ENCODE results near the gene WNT7A. TPM values are rescaled to one million over a fixed set of nuclear protein-coding genes. Genes with fewer than 3 reads are reported as not detected.

The WNT7A gene
- total RNA-seq, 2 experiments from 2014 or later, result 0.09 TPM; not detected in 1

DNA sequence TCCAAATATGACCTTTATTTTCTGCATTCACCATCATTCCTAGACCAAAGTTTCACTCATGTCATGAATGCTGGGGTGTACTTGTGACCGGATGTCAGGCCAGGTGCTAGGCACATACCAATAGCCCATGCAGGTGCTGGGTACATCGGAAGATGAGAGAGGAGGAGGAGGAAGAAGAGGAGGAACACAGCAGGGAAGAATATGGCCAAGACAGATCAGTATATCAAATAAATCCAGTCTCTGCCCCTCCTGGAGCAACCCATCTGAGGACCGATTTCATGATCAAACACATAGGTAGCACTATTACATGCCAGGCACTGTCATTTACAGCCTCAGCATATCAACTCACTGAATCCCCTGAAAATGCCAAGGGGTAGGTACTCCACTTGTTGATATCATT is 3.0 kb upstream of the WNT7A start:
- Mint-ChIP-seq H3K36me3 (ENCODE audit: low read depth) (no peaks in the 10 kb centered on the region), H3K9me3 (no peaks in the 10 kb centered on the region), H3K27me3 (peaks cover 25% of the 10 kb centered on the region), H3K4me3 (no peak overlapping the region), H3K27ac (no peak overlapping the region), H3K4me1 (ENCODE audit: low read depth) (no peaks in the 10 kb centered on the region)
- intact Hi-C loops (cut with micrococcal nuclease), result loop anchor here (10.0 kb wide), 1 partner anchor 398 kb away; the partner anchor contains the start of gene HDAC11
- POLR2A ChIA-PET, result no interaction called here
- TF ChIP-seq, protein P1, sequence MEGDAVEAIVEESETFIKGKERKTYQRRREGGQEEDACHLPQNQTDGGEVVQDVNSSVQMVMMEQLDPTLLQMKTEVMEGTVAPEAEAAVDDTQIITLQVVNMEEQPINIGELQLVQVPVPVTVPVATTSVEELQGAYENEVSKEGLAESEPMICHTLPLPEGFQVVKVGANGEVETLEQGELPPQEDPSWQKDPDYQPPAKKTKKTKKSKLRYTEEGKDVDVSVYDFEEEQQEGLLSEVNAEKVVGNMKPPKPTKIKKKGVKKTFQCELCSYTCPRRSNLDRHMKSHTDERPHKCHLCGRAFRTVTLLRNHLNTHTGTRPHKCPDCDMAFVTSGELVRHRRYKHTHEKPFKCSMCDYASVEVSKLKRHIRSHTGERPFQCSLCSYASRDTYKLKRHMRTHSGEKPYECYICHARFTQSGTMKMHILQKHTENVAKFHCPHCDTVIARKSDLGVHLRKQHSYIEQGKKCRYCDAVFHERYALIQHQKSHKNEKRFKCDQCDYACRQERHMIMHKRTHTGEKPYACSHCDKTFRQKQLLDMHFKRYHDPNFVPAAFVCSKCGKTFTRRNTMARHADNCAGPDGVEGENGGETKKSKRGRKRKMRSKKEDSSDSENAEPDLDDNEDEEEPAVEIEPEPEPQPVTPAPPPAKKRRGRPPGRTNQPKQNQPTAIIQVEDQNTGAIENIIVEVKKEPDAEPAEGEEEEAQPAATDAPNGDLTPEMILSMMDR (IDR thresholded peaks at IDR 0.05), result no peak
- no peak for DNase-seq
- ATAC-seq, result no peak
- CTCF ChIA-PET, result interaction anchor here (16.6 kb wide), 1 partner anchor 226 kb away, joined by 383 read pairs; no protein-coding TSS in a partner anchor

DNA sequence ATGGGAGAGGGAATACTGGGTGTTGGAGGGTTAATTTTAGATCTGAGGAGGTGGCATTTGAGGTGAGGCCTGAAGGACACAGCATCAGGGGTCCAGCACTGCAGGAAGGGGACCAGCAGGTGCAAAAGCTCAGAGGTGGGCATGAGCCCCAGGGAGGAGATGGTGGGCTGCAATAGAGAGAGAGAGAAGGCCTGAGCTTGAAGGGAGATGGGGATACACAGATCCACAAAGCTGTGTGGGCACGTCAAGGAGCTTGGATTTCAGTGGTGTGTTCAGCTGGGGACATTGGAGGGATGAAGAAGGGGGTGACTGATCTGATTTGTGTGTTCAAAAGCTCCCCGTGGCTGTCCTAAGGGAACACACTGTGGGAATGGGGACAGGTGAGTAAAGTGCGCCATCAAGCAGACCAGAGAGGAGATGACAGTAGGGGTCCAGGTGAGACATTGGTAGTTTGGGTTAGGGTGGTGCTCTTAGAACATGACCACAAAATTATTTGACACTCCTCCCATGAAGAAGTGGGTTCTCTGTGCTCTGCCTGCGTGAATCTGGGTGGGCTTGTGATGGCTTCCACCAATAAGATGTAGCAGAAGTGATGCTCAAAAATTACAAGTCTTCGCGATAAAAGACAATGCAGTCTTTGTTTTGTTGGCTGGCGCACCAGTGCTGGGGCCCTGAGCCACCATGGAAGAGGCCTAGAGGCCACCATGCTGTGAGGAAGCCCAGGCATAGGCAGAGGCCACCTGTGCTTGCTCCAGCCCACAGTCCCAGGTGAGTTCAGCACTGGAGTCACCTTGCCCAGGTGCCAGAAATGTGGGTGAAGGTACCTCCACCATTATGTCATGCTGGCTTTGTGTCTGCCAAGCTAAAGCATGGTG is 1.9 kb upstream of the WNT7A start:
- ChIA-PET POLR2A (interaction anchor here (1.6 kb wide), 1 partner anchor 227 kb away, joined by 6 read pairs; no protein-coding TSS in a partner anchor), CTCF (interaction anchor here (0.8 to 16.6 kb wide), 11 partner anchors 9 to 385 kb away, joined by 3 to 383 read pairs (median 6); no protein-coding TSS in a partner anchor)
- TF ChIP-seq, protein P1 (IDR thresholded peaks at IDR 0.05), result no peak
- ATAC-seq (no peak), DNase-seq (no peak)
- Mint-ChIP-seq H3K9me3 (no peaks in the 10 kb centered on the region), H3K27me3 (peaks cover 32% of the 10 kb centered on the region), H3K4me1 (ENCODE audit: low read depth) (no peaks in the 10 kb centered on the region), H3K36me3 (ENCODE audit: low read depth) (no peaks in the 10 kb centered on the region), H3K27ac (no peak overlapping the region), H3K4me3 (no peak overlapping the region)
- intact Hi-C loops (cut with micrococcal nuclease), result loop anchor here (10.0 kb wide), 1 partner anchor 397 kb away; the partner anchor contains the start of gene HDAC11

DNA sequence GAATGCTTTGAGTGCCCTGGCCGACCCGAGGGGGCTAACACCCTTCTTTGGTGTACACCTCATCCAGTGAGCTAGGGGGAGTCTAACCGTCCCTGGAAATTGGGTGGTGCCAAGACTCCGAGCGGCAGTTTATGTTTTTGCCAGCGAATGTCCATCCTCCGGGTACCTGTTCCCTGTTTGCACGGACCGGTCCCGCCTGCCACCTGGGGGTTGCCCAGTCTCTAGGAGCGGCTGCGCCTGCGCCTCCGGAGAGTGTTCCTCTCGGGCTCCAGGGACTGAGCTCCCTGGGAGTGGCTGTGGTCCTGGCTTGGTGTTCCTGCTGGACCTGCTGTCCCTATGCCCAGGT is 913 bp upstream of the WNT7A start:
- Mint-ChIP-seq H3K4me3 (no peak overlapping the region), H3K27ac (no peak overlapping the region), H3K9me3 (no peaks in the 10 kb centered on the region), H3K36me3 (ENCODE audit: low read depth) (no peaks in the 10 kb centered on the region), H3K27me3 (peaks cover 33% of the 10 kb centered on the region), H3K4me1 (ENCODE audit: low read depth) (no peaks in the 10 kb centered on the region)
- TF ChIP-seq, protein P1 (IDR thresholded peaks at IDR 0.05), result peak; percentile 79
- intact Hi-C loops (cut with micrococcal nuclease), result loop anchor here (10.0 kb wide), 1 partner anchor 396 kb away; the partner anchor contains the start of gene HDAC11
- POLR2A ChIA-PET, result interaction anchor here (0.7 to 2.6 kb wide), 3 partner anchors 223 to 243 kb away, joined by 3 to 10 read pairs (median 6); no protein-coding TSS in a partner anchor
- DNase-seq, result no peak
- peak; percentile 3 for ATAC-seq
- CTCF ChIA-PET, result interaction anchor here (0.7 to 16.6 kb wide), 29 partner anchors 10 to 464 kb away, joined by 3 to 383 read pairs (median 4); no protein-coding TSS in a partner anchor

DNA sequence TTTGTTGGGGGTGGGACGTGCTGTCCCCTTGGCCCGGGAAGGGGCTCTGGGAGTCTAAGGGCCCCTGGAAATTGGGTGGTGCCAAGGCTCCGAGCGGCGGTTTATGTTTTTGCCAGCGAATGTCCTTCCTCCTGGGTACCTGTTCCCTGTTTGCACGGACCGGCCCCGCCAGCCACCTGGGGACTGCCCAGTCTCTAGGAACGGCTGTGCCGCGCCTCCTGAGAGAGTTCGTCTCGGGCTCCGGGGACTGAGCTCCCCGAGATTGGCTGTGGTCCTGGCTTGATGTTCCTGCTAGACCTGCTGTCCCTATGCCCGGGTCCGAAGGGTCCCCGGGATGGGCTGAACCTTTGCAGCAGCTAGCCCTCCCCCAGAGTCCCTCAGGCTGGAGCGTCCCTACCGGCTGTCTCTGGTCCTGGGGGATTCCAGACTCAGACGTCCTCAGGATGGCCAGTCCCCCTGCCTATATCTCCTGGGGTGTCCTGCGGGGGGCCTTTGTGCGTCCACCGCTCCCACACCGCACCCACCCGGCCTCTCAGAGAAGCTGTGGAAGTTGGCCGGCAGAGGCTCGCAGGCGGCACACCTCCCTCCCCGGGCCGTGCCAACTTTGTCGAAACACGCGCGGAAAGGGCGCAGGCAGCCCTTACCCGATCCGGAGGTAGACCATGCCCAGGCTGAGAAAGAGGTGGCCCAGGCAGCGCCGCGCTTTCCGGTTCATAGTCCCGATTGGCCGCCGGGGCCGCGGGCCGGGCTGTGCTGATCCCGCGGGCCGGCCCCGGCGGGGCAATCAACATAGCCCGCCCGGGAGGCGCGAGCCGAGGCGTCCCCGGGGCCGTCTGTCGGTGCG is 547 bp downstream of the WNT7A start:
- H3K4me3 Mint-ChIP-seq, result peak overlapping the region; percentile 43

More for the DNA sequence above, 547 bp downstream of the WNT7A start:
- TF ChIP-seq, protein P1 (IDR thresholded peaks at IDR 0.05), result no peak
- intact Hi-C loops (cut with micrococcal nuclease), result no loop called here
- no peak overlapping the region for H3K27ac Mint-ChIP-seq
- no peaks in the 10 kb centered on the region for H3K4me1 Mint-ChIP-seq (ENCODE audit: low read depth)
- H3K36me3 Mint-ChIP-seq (ENCODE audit: low read depth), result no peaks in the 10 kb centered on the region
- H3K9me3 Mint-ChIP-seq, result no peaks in the 10 kb centered on the region
- DNase-seq (peak; percentile 26), ATAC-seq (peak; percentile 32)
- POLR2A ChIA-PET, result interaction anchor here (0.8 to 2.6 kb wide), 2 partner anchors 209 to 222 kb away, joined by 3 to 10 read pairs; no protein-coding TSS in a partner anchor
- CTCF ChIA-PET, result interaction anchor here (1.1 to 16.6 kb wide), 10 partner anchors 8 to 408 kb away, joined by 3 to 383 read pairs (median 7); no protein-coding TSS in a partner anchor
- H3K27me3 Mint-ChIP-seq, result peaks cover 33% of the 10 kb centered on the region

Measured in activated CD8-positive, alpha-beta T cell treated with anti-CD3 and anti-CD28 coated beads for 36 hours (primary cell).